HCT116 (cell line): ENCODE measurements around the gene DCTN3. TPM values are rescaled to one million over a fixed set of nuclear protein-coding genes. Genes with fewer than 3 reads are reported as not detected.
"Not testable (repeated sequence)": the region's sequence is repeated elsewhere in the genome, so short reads cannot be mapped to it uniquely, and the experiment has no call there.

Experiments used
- ATAC-seq: fragments of 200-7000 bp; cut with Tn5 transposase; 2 replicates; pipeline ENCODE4 v1.9.1; 2020; ENCODE audit warnings: mild to moderate bottlenecking, moderate library complexity
- BruUV-seq: library from RNA; stranded (reverse); fragments of 400-500 nt; replicated peaks from 2 replicates; lab custom pipeline; 2021; lab: Mats Ljungman, UMichigan
- CTCF ChIA-PET: fragments of 300-600 bp; sonication (Branson Sonifier 250); formaldehyde crosslinking; loops from one replicate; lab custom pipeline; 2021; ENCODE audit warnings: antibody characterized with exemption; lab: Charles Lee
- POLR2A ChIA-PET: fragments of 300-600, 350-600 bp; sonication (Branson Sonifier 250); formaldehyde crosslinking; loops from one replicate; lab custom pipeline; 2021; ENCODE audit warnings: antibody characterized with exemption; lab: Charles Lee
- RAD21 ChIA-PET, 2 experiments: fragments of 300-600 bp; sonication (Branson Sonifier 250); formaldehyde crosslinking; loops; one replicate each; lab custom pipeline; 2023; ENCODE audit warnings: low total read pairs in 2 of 2; ENCODE audit not compliant: uncharacterized antibody in 2 of 2, unreplicated experiment in 2 of 2, low non-redundant PET in 1 of 2; lab: Charles Lee
- DNase-seq: peaks from one replicate; pipeline ENCODE4 v3.0.0-alpha.2; 2010; ENCODE audit warnings: low read depth, low spot score
- H2AFZ ChIP-seq: fragments of 200-600 bp; shearing (Covaris generic), sonication (generic); 2 replicates; pipeline ENCODE4 v1.6.1; 2017; ENCODE audit warnings: low read depth, mixed run types, mixed read lengths, antibody characterized with exemption, low read length; ENCODE audit not compliant: poor library complexity, severe bottlenecking
- H3K27ac ChIP-seq: 2 replicates; pipeline ENCODE4 v1.5.1; 2012; ENCODE audit warnings: low read depth, low read length
- H3K27me3 ChIP-seq: fragments of 200-600 bp; sonication (generic); 2 replicates; pipeline ENCODE4 v1.6.1; 2016; ENCODE audit warnings: mixed run types, low read length, mixed read lengths; ENCODE audit not compliant: insufficient read depth
- H3K36me3 ChIP-seq, 2 experiments: fragments of 200-500 bp in 1 of 2; fragments of 200-600 bp in 1 of 2; sonication (Bioruptor generic) in 1 of 2; sonication (generic) in 1 of 2; 2 replicates each; pipeline versions ENCODE4 v1.5.1 to v1.6.1; 2014 to 2016; ENCODE audit warnings: low read length in 2 of 2, inconsistent platforms in 1 of 2, mixed read lengths in 1 of 2, mixed run types in 1 of 2; ENCODE audit not compliant: insufficient read depth in 2 of 2, control insufficient read depth in 1 of 2
- H3K4me1 ChIP-seq, 2 experiments: fragments of 200-600 bp in 1 of 2; sonication (generic) in 1 of 2; 2 replicates each; pipeline versions ENCODE4 v1.5.1 to v1.6.1; 2012 to 2017; ENCODE audit warnings: low read length in 2 of 2, inconsistent platforms in 1 of 2, mild to moderate bottlenecking in 1 of 2, mixed read lengths in 1 of 2, mixed run types in 1 of 2, moderate library complexity in 1 of 2; ENCODE audit not compliant: insufficient read depth in 2 of 2, control insufficient read depth in 1 of 2
- H3K4me2 ChIP-seq: fragments of 200-600 bp; sonication (generic); 2 replicates; pipeline ENCODE4 v1.6.1; 2017; ENCODE audit warnings: mixed run types, low read length, mixed read lengths
- H3K4me3 ChIP-seq, 2 experiments: fragments of 200-600 bp in 1 of 2; sonication (generic) in 1 of 2; replicated peaks in 1 of 2; 2 replicates each; pipeline ENCODE4 v1.5.1; 2011 to 2016; ENCODE audit warnings: low read length in 2 of 2, control low read depth in 1 of 2, low read depth in 1 of 2, mild to moderate bottlenecking in 1 of 2, mixed read lengths in 1 of 2, mixed run types in 1 of 2
- H3K79me2 ChIP-seq: fragments of 200-600 bp; sonication (generic); 2 replicates; pipeline ENCODE4 v1.6.1; 2017; ENCODE audit warnings: mild to moderate bottlenecking, mixed run types, low read length, moderate library complexity, mixed read lengths; ENCODE audit not compliant: insufficient read depth
- H3K9ac ChIP-seq: fragments of 200-600 bp; sonication (generic); 2 replicates; pipeline ENCODE4 v1.6.1; 2016; ENCODE audit warnings: low read length, mixed read lengths
- H3K9me2 ChIP-seq: fragments of 200-600 bp; sonication (generic), shearing (Covaris generic); 2 replicates; pipeline ENCODE4 v1.6.1; 2017; ENCODE audit warnings: mixed run types, mild to moderate bottlenecking, moderate library complexity; ENCODE audit not compliant: insufficient read depth
- H3K9me3 ChIP-seq, 2 experiments: fragments of 200-500 bp in 1 of 2; fragments of 200-600 bp in 1 of 2; sonication (Bioruptor generic) in 1 of 2; sonication (generic) in 1 of 2; 2 replicates each; pipeline ENCODE4 v1.6.1; 2014 to 2017; ENCODE audit warnings: low read length in 2 of 2, mixed read lengths in 2 of 2, inconsistent platforms in 1 of 2, low read depth in 1 of 2, mild to moderate bottlenecking in 1 of 2, mixed run types in 1 of 2, moderate library complexity in 1 of 2; ENCODE audit not compliant: control insufficient read depth in 1 of 2, insufficient read depth in 1 of 2
- H4K20me1 ChIP-seq: fragments of 200-600 bp; sonication (generic), shearing (Covaris generic); 2 replicates; pipeline ENCODE4 v1.6.1; 2017; ENCODE audit warnings: mixed run types, mild to moderate bottlenecking, moderate library complexity; ENCODE audit not compliant: insufficient read depth
- CBX3 ChIP-seq: IDR thresholded peaks from 2 replicates; pipeline ENCODE4 v1.6.1; 2012; ENCODE audit warnings: low read depth
- EGR1 ChIP-seq: IDR thresholded peaks from 2 replicates; pipeline ENCODE4 v1.6.1; 2012; ENCODE audit warnings: low read depth
- EZH2phosphoT487 ChIP-seq: fragments of 200-600 bp; IDR thresholded peaks from 2 replicates; pipeline ENCODE4 v1.6.1; 2018; ENCODE audit warnings: antibody characterized with exemption, borderline replicate concordance
- FOSL1 ChIP-seq: IDR thresholded peaks from 2 replicates; pipeline ENCODE4 v1.6.1; 2012; ENCODE audit warnings: low read depth
- POLR2A ChIP-seq: IDR thresholded peaks from 2 replicates; pipeline ENCODE4 v1.7.0; 2011; ENCODE audit warnings: borderline replicate concordance; ENCODE audit not compliant: insufficient read depth, insufficient read length; ENCODE audit errors: extremely low read depth
- RAD21 ChIP-seq: IDR thresholded peaks from 2 replicates; pipeline ENCODE4 v1.6.1; 2012; ENCODE audit warnings: low read depth, mild to moderate bottlenecking
- SP1 ChIP-seq: IDR thresholded peaks from 2 replicates; pipeline ENCODE4 v1.6.1; 2012; ENCODE audit warnings: low read depth
- SRF ChIP-seq: IDR thresholded peaks from 2 replicates; pipeline ENCODE4 v1.6.1; 2012; ENCODE audit warnings: low read depth
- ZFX ChIP-seq: fragments of 450-650 bp; IDR thresholded peaks from 2 replicates; pipeline ENCODE4 v1.6.1; 2017
- intact Hi-C: fragments of 100-400 bp; cut with micrococcal nuclease; formaldehyde crosslinking; loops from 2 replicates; pipeline ENCODE4 v1.10.0; 2022
- total RNA-seq: library from RNA; stranded (reverse); gene quantifications from one replicate; pipeline ENCODE4 v1.2.1, GENCODE V29; 2021; ENCODE audit not compliant: unreplicated experiment
- TF ChIP-seq, protein P1 (sequence below): IDR thresholded peaks from 2 replicates; pipeline ENCODE4 v1.6.1; 2012

The DCTN3 gene
- total RNA-seq, 1 experiment from 2014 or later, result 64.0 TPM

DNA sequence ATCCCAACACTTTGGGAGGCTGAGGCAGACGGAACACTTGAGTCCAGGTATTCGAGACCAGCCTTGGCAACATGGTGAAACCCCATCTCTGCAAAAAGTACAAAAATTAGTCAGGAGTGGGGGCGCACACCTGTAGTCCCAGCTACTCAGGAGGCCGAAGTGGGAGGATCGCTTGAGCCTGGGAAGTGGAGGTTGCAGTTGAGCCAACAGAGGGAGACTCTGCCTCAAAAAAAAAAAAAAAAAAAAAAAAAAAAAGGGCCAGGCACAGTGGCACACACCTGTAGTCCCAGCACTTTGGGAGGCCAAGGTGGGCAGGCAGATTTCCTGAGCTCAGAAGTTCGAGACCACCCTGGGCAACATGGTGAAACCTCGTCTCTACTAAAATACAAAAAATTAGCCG is 19.0 kb upstream of the DCTN3 start:
- intact Hi-C loops, ATAC-seq, H3K9ac ChIP-seq, CTCF ChIA-PET, H3K9me2 ChIP-seq, BruUV-seq, H3K4me3 ChIP-seq, H2AFZ ChIP-seq, H3K27me3 ChIP-seq, H3K27ac ChIP-seq, H3K4me2 ChIP-seq, H3K9me3 ChIP-seq, H4K20me1 ChIP-seq, DNase-seq: not testable (repeated sequence)
- peaks cover 14 to 31% of the 10 kb centered on the region in 2 experiments; a peak in 3 of 4 replicates for H3K4me1 ChIP-seq
- peaks cover 0 to 12% of the 10 kb centered on the region in 2 experiments; a peak in 2 of 4 replicates for H3K36me3 ChIP-seq
- H3K79me2 ChIP-seq, result peaks cover 27% of the 10 kb centered on the region
- RAD21 ChIA-PET, result interaction anchor here in 1 of 2 experiments (0.7 kb wide), 1 partner anchor 510 kb away, joined by 4 read pairs; no protein-coding TSS in a partner anchor
- POLR2A ChIA-PET, result interaction anchor here (2.2 to 3.1 kb wide), 2 partner anchors 7 to 27 kb away, joined by 6 to 26 read pairs; partner anchors contain the start of genes GALT and RPP25L

DNA sequence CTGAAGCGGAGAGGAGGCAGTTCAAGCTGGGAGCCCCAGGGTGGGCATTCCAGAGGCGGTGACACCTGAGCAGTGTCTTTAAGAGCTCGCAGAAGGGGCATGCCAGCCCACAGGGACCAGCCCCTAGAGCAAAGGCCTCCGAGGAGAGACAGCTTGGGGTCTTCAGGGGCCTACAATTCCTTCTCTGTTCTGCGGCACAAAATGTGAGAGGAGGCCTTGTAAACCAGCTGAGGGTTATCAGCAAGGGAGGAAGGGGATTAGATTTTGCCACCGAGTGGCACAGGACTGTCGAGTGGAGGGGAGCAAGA is 17.8 kb upstream of the DCTN3 start:
- H2AFZ ChIP-seq, result no peak overlapping the region
- TF ChIP-seq RAD21 (no peak), EGR1 (no peak), POLR2A (no peak), EZH2phosphoT487 (no peak), FOSL1 (no peak), SP1 (no peak), ZFX (no peak), SRF (no peak), CBX3 (no peak)
- TF ChIP-seq, protein P1, sequence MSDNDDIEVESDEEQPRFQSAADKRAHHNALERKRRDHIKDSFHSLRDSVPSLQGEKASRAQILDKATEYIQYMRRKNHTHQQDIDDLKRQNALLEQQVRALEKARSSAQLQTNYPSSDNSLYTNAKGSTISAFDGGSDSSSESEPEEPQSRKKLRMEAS, result no peak
- TF ChIP-seq, all 23 proteins: peak for 0
- intact Hi-C loops, result no loop called here
- RAD21 ChIA-PET, result no interaction called here
- DNase-seq (no peak), ATAC-seq (no peak; the same call in 1 of the 2 replicates)
- POLR2A ChIA-PET, result interaction anchor here (0.6 to 3.1 kb wide), 8 partner anchors 8 to 261 kb away, joined by 3 to 26 read pairs (median 8); partner anchors contain the start of genes ARID3C, DCTN3, GALT and IL11RA
- Histone ChIP-seq H3K9ac (peak overlapping the region; percentile 94), H3K27ac (peak overlapping the region; percentile 85), H3K27me3 (no peaks in the 10 kb centered on the region), H3K4me1 (peaks cover 15 to 38% of the 10 kb centered on the region in 2 experiments; a peak in 3 of 4 replicates), H3K79me2 (peaks cover 27% of the 10 kb centered on the region), H3K9me2 (no peaks in the 10 kb centered on the region), H3K36me3 (peaks cover 0 to 12% of the 10 kb centered on the region in 2 experiments; a peak in 2 of 4 replicates), H3K4me3 (peak overlapping the region; percentile 94), H3K9me3 (no peaks in the 10 kb centered on the region), H4K20me1 (no peaks in the 10 kb centered on the region), H3K4me2 (peak overlapping the region; percentile 95)
- CTCF ChIA-PET, result interaction anchor here (0.7 to 2.5 kb wide), 3 partner anchors 9 to 34 kb away, joined by 3 to 9 read pairs (median 7); partner anchors contain the start of genes DCTN3 and GALT
- BruUV-seq, result no TSS peak
